HG03558 (cell line): ENCODE data around the gene RNF38.
"Not testable (repeated sequence)": the region's sequence is repeated elsewhere in the genome, so short reads cannot be mapped to it uniquely, and the experiment has no call there.

Source experiments
- ATAC-seq: cut with Tn5 transposase; IDR thresholded peaks from one replicate; pipeline ENCODE4 v1.9.1; 2021; ENCODE audit warnings: moderate number of reproducible peaks; ENCODE audit not compliant: unreplicated experiment; ENCODE audit errors: extremely low read depth

RNF38 gene

DNA sequence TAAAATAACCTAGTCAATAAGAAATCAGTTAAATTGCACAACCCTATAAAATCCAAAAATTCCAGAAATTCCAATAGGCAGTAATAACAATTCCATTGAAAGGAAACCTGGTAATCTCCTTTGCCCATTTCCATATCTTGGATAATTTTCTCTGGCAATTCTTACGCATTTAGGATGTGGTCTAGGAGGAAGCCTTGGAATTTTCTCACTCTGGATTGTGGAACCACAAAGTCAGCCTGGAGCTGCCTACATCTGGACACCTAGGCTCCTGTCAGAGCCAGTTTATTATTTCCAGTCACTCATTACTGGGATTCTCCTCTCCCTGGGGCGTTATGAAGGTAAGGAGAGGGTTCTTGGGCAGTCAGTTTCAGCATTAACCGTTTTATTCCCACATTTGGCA is 101.5 kb downstream of the RNF38 start:
- no peak for ATAC-seq

- ATAC-seq: no peak
Measured at GRCh38 chr9:36297798-36298197, 102.3 kb downstream of the RNF38 start.

DNA sequence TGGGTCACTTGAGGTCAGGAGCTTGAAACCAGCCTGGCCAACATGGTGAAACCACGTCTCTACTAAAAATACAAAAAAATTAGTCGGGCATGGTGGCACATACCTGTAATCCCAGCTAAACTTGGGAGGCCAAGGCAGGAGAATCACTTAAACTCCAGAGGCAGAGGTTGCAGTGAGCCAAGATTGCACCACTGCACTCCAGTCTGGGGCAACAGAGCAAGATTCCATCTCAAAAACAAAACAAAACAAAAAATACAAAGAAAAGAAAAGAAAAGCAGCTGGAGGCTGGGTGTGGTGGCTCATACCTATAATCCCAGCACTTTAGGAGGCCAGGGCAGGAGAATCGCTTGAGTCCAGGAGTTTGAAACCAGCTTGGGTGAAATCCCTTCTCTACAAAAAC is 105.1 kb downstream of the RNF38 start:
- ATAC-seq: not testable (repeated sequence)

DNA sequence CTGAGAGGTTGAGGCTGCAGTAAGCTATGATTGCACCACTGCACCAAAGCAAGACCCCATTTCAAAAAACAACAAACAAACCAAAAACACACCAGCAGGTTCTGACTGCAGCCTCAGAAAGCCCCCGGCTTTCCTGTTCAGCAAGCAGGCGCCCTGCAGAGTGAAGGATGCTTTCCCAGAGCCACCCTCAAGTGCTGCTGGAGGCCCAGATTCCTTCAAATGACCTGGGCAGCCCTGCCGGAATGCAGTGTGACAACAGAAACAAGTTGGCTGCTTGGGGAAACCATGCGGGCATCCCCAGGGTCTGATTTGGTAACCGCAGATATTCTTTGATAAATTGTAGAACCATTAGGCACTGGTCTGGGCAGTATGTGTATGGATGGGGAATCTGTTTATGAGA is 106.2 kb downstream of the RNF38 start:
- ATAC-seq: no peak

DNA sequence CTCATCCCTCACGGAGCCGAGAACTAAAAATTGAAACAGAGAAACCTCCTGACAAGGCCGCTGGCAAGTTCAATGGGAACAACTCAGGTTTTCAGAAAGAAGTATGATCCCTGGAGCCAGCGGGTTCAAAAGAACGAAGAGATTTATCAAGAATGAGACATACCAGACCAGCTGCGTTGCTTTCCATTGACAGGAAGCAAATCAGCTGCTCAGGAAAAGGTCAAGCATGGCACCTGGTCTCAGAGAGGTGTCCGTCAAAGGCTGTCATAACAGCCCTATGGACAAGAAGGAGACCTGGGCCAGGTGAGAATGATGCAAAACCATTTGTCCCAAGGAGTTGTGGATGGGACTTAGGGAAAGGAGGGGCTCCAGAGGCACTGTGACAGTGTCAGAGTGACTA is 106.9 kb downstream of the RNF38 start:
- no peak for ATAC-seq

DNA sequence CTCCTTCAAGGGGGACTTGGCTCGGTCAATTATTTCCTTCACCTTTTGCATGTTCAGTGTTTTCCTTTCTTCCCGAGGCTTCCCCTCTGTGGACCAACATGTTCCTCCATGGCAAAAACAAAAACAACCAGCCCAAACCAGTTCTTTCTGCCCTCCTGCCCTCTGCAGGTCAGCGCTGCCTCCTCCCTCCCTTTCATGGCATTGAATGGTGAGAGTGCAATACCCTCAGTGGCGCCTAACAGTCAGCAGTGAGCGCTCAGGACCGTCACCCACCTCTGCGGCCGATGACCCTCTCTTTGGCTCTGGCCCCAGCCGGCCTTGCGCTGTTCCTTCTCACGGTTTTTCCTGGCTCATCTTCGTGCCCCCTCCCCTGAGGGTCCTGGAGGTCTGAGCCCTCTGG is 107.4 kb downstream of the RNF38 start:
- ATAC-seq: no peak

- ATAC-seq: no peak
Measured at GRCh38 chr9:36290996-36291395, 109.1 kb downstream of the RNF38 start.

DNA sequence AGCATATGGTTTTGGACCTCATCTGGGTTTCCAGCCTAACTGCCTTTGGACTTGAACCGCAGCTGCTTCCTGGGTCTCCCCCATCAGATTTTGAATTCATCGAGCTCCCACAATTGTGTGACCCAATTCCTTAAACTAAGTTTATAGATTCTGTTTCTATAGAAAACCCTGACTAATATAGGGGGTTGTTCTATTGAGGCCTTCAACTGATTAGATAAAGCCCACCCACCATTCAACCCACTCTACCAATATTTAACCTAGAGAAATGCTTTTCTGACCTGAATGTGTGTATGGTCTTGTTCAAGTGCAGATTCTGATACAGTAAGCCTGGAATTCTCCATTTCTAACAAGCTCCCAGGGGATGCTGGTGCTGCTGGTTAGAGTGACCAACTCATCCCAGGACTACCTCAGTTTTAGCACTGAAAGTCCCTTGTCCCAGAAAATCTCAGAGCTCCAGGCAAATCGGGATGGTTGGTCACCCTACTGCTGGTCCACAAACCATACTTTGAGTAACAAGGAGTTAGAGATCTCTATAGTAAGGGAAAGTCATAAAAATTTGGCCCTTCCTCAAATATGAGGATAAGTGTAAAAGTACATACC is 110.1 kb downstream of the RNF38 start:
- ATAC-seq: no peak

GRCh38 chr9:36288070-36288469 is 112.0 kb downstream of the RNF38 start:
- ATAC-seq: no peak
